HG03139 (cell line): ENCODE results near the gene ETNK2.
"Not testable (repeated sequence)": the region's sequence is repeated elsewhere in the genome, so short reads cannot be mapped to it uniquely, and the experiment has no call there.

Source experiments
- ATAC-seq: cut with Tn5 transposase; IDR thresholded peaks from one replicate; pipeline ENCODE4 v1.9.1; 2021; ENCODE audit not compliant: unreplicated experiment

ETNK2 gene

DNA sequence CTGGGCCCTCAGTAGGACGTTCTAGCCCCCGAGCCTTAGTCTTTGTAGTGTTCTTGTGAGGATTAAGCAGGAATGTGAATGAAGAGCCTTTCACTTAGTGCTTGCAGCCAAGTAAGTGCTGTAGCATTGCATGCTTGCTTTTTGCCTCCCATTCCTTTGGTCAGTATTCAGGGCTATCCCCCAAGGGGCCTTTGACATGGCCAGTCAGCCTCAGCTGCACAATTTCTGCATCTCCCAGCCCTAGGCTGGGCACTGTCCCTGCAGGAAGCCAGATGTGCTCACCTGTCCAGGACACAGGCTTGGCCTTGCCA is 48.5 kb downstream of the ETNK2 start:
- no peak for ATAC-seq

- no peak for ATAC-seq
Observed at GRCh38 chr1:204102739-204103430, 49.0 kb downstream of the ETNK2 start.

DNA sequence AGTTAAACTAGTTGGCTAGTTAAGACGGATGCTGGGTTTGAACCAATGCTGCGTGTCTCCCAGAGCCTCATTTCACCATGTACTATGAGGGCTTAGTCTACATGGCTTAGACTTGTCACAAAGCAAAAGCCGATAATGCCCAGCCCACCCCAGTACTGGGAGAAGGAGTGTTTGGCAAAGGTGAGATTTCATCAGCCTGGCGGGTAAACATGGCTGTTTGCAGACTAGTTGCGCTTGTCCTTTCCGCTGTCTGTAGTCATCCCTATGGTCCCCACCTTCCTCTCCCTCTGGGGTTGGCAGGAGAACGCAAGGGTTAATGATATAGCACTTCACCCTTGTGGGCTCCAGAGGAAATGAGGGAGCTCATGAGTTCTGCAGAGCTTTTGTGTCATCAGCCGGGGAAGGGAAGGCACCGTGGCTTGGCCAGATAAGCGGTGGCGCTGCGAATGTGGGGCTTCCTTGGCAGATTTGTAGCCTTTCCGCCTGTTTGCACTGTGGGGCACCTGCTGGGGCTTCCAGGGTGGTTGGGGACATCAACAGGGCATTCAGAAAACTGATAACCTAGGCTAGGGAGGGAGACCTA is 49.7 kb downstream of the ETNK2 start:
- no peak for ATAC-seq

DNA sequence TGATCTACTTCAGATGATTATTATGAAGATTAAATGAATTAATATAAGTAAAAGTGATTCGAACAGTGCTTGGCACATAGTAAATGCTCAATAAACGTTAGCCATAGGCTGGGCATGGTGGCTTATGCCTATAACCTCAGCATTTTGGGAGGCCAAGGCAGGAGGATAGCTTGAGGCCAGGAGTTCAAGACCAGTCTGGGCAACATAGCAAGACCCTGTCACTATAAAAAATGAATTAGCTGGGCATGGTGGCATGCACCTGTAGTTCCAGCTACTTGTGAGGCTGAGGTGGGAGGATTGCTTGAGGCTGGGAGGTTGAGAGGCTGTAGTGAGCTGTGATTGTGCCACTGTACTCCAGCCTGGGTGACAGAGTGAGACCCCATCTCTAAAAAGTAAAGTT is 52.1 kb downstream of the ETNK2 start:
- not testable (repeated sequence) for ATAC-seq

DNA sequence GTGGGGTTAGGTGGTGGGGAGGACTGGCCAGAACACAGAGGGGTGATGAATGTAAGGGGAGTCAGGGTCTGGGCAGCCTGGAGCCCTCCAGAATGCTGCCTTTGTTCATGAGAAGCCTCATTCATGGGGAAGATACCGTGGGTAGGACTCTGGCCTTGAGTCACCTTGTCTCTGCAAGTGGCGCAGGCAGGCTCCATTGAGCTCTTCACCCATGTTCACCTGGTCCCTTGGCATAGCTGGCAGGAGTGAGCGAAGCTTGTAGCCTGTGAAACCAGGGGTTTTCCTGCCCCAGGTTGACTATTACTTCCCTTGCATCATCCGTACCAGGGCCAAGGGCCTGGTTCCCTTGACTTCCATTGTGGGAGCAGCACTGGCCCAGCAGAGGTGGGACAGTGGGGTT is 53.2 kb downstream of the ETNK2 start:
- ATAC-seq, result no peak

- ATAC-seq, result no peak
Observed at GRCh38 chr1:204096931-204097330, 54.9 kb downstream of the ETNK2 start.

DNA sequence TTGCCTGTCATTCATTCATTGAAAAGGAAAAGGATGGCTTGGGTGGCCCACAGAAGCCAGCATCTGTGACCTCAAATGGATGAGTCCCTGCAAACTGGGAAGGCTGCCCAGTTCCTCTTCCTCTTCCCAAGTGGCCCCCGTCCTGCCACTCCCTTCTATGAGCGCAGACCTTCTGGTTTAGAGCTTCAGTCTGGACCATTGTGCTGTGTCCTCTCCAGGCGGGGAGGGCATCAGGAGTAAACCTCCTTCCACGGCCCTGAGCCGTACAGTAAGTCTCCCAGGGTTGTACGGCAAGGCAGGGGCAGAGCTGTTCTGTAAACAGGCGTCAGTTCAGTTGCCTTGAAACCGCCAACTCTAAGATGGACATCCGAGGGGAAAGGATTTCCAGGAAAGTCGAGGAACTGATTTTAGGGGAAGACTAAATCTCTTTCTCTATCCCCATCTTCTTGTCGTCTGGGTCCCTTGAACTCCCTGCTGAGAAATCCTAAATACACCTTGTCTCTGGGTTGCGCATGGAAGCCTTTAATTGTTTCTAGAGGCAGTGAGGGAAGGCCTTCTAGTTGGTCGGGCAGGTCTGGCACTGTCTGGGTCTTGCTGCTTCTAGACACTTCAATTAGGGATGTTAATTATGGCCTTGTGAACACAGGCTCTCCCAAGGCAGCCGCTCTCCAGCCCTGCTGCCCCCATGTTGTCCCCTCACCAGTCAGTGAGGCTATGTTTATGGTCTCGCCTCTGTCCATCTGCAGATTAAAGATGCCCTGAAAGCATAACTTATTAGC is 56.8 kb downstream of the ETNK2 start:
- no peak for ATAC-seq

DNA sequence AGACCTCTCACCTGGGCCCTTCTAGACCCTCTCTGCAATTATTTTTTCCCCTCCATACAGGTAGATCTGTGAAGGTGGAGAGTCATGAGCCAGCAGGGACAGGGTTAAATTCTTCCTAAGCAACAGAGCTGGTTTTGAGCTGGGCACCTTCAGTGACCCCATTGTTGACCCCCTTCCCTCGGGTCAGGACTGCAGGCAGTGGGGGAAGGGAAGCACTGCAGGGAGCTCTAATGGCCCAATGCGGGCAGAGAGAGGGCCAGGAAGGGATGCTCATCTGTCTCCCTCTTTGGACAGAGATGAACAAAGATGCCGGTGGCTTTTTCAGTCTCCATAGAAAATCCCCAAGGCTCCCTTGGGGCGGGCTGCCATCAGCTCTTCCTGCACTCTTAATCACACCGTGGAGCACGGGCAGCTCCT is 57.5 kb downstream of the ETNK2 start:
- ATAC-seq, result no peak

GRCh38 chr1:204093781-204094180 is 58.1 kb downstream of the ETNK2 start:
- ATAC-seq, result no peak

DNA sequence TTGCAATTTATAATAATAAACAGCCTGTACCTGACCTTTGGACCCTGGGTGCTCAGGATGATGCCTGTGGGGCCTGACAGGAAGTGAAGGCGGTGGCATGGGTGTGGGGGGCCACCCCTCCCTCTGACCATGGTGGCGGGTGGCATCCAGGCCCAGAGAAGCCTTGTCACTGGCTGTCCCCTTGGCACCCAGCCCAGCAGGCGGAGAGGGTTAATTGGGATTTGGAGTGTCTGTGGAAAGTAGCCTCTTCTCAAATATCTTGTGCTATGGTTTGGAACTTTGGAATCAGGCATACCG is 58.5 kb downstream of the ETNK2 start:
- no peak for ATAC-seq

GRCh38 chr1:204092632-204093420 is 59.0 kb downstream of the ETNK2 start:
- no peak for ATAC-seq

- no peak for ATAC-seq
Observed at GRCh38 chr1:204091787-204092312, 60.0 kb downstream of the ETNK2 start.

DNA sequence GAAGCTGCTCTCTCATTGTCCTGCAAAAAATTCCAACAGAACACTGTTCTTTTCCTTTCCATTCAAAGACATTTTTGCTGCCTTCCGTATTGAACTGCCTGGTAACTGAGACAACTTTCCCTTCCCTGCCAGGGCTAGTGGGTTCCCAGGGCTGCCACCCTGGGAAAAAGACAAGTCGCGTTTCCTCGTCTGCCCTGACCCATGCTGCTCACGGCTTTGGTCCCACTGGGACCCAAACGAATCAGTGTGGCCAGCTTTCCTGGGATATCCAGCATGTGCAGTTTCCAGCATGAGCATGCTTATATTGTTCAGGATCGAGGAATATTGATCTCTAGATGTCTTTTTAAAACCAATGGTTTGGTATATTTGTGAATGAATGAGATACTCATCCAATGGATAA is 60.8 kb downstream of the ETNK2 start:
- ATAC-seq, result no peak

GRCh38 chr1:204090132-204090531 is 61.7 kb downstream of the ETNK2 start:
- ATAC-seq, result not testable (repeated sequence)

DNA sequence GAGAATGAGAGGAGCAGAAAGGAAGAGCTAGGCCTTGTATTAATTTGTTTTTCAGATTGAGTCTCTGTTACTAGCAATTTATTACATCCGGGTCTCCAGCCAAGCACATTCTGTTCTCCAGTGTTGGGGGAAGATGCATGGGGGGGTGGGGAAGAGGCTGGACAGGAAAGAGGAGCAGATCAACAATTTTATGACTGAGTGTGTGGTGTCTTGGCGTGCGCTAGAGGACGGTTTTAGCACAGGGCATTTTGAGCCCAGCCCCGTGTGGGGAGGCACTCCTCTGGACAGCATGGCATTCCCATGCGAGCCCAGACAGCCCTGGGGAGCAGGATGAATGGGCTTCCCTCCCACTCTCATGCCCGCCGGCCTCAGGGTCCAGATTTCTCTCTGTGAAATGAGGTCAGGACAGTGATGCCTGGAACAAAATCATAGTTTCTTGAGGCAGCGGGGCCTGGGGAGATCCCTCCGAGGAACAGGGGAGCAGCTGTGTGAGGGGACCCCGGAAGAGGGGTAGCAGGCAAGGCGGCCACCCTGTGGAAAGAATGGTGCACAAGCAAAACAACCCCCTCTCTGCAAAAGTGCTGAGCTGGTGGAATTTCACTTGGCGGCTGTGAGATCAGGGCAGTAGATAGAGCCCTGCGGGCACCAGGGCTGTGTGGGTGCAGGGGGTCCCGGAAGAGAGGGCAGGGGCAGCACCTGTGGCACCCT is 62.6 kb downstream of the ETNK2 start:
- ATAC-seq, result no peak

DNA sequence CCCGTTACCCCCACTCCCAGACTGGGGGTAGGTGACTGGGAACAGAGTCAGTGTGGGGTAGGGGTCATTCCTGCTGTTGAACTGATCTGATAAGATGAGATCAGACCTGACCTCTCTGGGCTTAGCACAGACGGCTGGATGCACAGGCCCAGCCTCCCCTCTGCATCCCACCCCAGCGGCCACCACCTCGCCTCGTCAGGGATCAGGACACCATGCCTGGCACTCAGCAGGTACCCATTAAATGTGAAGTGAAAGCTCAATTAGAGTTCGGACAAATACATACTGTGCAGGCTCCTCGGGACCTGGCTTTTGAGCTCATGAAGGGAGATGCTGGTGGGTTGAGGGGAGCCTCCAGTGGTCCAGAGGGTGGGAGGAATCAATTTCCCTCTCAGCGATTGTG is 63.2 kb downstream of the ETNK2 start:
- ATAC-seq, result no peak

DNA sequence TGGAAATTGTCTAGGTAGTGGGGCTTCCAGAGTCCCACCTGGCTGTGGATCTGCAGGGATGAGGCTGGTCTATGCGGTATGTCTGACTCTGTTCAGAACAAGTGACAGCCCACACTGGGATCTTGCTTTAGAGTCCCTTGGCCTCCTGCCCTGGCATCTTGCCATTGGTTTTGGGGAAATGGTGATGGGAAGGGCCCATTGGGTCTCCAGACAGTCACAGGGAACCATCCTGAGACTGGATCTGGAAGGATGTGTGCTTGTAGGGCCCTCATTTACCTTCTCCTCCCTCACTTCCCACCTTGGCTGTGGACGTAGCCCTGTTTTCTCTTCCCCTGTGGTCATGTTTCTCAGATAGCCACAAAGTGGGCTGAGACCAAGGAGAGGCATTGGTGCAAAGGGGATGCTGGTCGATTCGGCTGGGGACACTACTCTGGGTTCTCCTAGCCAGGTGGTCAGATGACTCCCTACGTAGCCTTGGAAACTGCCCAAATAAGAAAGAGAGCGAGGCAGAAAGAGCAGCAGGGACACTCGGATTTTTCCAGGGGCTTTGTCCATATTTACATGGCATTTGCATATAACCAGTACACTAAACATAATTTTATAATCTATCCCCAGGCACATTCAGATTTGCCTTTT is 63.8 kb downstream of the ETNK2 start:
- ATAC-seq, result no peak

GRCh38 chr1:204087181-204087892 is 64.5 kb downstream of the ETNK2 start:
- ATAC-seq, result no peak

DNA sequence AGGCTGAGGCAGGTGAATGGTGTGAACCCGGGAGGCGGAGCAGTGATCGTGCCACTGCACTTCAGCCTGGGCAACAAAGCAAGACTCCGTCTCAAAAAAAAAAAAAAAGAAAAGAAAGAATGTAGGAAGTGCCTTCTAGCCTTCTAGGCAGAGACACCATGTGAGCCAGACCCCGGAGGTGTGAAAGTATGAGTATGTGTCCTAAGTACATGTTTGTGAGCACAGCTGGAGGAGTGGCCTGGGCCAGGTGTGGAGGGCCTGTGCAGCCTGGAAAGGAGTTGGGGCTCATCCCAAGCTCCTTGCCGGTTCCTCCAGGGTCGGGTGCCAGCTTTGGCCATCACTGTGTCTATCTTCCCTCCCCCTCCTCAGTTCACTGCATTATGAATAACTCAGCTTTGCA is 66.0 kb downstream of the ETNK2 start:
- no peak for ATAC-seq

DNA sequence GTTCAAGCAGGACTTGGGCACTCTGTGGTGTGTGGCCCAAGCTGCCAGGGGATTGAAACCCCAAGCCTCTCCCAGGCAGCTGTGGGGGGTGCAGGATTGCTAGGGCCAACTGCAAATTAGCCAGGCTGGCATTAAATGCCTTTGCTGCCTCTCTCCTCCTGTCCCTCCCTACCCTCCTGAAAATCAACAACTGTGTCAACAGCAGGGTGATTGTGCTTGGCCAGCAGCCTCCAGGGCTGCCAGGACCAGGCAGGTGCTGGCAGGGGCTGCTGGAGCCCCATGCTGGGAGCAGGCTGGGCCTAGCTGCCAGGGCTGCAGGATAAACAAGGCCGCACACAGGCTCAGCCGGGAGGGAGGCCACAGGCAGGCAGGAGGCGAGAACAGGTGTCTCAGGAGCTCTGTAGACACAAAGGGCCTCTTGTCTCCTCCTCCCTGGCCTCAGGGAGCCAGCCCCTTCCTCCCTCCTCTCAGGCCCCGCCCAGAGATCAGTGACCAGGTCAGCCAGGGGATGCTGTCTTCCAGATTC is 67.5 kb downstream of the ETNK2 start:
- no peak for ATAC-seq
